UCSD-AML1 (cell line): ENCODE data around the gene SLFN5.
"Not testable (repeated sequence)": the region's sequence is repeated elsewhere in the genome, so short reads cannot be mapped to it uniquely, and the experiment has no call there.

Experiments
- DNase-seq: peaks from one replicate; lab custom pipeline; 2025; ENCODE audit not compliant: unreplicated experiment; lab: John Stamatoyannopoulos, UW

Gene SLFN5

DNA sequence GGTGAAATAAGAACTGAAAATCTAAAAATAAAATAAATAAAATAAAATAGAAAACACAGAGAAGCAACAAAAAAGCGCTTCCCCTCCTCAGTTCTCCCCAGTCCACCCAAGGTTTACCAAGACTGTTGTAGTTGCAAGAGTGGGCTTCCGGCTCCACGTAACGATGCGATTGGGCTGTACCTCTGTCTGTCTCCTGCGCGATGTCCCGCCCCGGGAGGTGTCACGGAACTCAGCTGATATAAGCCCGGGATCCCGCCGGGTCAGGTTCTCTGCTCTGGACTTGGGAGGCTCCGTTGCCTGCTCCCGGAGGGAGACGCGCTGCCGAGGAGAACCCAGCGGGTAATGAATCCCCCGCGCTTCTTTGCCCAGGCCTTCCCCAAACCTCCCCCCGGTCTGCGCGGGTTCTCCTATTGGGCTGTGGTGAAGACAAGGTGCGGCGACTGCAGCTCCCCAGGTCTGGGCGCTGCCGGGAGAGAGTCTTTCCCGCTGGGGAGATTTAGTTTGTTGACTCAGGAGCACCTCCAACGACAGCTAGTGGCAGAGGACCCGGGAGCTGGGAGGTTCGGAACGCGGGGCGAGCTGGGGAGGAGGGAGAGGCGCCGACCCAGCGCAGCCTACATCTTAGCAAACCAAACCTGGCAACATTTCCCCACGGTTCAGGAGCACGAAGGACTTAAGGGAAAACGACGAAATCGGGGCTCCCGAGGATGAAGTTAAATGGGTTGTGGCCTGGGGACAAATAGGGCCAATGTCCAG is at the start of gene SLFN5:
SLFN5 (plus strand) TSS at position 268 of the 756 bp plus-strand sequence. CDS start 15,619 bp downstream, outside the sequence.
- DNase-seq, result peak; percentile 76

DNA sequence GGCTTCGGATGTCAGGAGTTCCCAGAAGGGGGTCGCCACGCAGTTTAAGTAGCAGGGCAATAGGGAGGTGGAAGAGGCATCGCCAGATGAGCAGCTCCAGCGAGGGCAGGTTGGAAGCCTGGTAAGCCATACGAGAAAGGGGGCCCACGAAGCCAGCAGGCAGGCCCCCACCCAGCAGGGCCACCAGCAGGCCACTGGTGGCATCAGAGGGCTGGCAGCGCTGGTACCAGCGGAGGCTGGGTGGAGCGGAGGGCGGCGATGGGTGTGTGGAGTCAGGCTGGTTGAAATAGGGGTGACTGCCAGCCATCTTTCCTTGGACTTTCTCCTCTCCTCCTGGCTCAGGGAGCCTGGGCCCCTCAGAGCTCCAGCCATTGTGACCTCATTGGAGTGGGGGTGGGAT is 48.9 kb upstream of the SLFN5 start, which contains the start of gene SLC35G3:
SLC35G3 (minus strand) TSS at position 393 of the 400 bp plus-strand sequence; CDS start at position 307, 86 bp downstream.
- DNase-seq, result not testable (repeated sequence)

DNA sequence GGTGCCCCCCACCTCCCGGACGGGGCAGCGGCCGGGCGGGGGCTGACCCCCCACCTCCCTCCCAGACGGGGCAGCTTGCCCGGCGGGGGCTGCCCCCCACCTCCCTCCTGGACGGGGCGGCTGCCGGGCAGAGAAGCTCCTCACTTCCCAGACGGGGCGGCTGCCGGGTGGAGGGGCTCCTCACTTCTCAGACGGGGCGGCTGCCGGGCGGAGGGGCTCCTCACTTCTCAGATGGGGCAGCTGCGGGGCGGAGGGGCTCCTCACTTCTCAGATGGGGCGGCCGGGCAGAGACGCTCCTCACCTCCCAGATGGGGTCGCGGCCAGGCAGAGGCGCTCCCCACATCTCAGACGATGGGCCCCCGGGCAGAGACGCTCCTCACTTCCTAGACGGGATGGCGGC is 47.8 kb upstream of the SLFN5 start:
- not testable (repeated sequence) for DNase-seq

DNA sequence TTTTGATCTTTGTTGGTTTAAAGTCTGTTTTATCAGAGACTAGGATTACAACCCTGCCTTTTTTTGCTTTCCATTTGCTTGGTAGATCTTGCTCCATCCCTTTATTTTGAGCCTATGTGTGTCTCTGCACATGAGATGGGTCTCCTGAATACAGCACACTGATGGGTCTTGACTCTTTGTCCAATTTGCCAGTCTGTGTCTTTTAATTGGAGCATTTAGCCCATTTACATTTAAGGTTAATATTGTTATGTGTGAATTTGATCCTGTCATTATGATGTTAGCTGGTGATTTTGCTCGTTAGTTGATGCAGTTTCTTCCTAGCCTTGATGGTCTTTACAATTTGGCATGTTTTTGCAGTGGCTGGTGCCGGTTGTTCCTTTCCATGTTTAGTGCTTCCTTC is 40.3 kb upstream of the SLFN5 start:
- DNase-seq, result not testable (repeated sequence)

DNA sequence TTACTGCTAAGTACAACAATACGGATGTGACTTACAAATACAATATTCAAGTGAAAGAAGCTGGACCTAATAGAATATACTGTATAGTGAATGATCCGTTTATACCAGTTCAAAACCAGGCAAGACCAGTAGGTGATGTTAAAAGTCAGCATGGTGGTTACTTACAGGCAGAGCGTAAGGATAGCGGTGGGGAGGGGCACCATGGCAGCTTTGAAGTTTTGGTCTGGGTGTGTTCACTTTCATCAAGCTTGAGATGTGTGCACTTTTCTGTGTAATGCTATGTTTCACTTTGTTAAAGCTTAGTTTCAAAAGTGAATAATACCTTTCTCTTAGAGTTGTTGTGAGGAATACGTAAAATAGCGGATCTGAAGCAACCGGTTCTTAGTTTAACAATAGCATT is 32.1 kb upstream of the SLFN5 start:
- DNase-seq, result no peak

DNA sequence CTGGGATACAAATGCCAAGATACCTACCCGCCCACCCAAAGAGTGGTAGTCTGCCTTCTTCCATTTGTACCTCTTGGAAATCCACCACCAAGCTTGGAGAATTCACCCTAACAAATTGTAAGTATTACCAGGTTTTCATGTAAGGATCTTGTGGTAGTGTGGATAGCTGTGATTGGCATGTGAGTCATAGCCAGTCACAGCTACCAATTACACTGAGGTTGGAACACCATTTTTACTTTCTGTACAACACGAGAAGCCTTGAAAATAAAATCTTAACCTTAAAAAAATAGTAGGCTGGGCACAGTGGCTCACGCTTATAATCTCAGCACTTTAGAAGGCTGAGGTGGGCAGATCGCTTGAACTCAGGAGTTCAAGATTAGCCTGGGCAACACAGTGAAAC is 30.2 kb upstream of the SLFN5 start:
- DNase-seq, result no peak

DNA sequence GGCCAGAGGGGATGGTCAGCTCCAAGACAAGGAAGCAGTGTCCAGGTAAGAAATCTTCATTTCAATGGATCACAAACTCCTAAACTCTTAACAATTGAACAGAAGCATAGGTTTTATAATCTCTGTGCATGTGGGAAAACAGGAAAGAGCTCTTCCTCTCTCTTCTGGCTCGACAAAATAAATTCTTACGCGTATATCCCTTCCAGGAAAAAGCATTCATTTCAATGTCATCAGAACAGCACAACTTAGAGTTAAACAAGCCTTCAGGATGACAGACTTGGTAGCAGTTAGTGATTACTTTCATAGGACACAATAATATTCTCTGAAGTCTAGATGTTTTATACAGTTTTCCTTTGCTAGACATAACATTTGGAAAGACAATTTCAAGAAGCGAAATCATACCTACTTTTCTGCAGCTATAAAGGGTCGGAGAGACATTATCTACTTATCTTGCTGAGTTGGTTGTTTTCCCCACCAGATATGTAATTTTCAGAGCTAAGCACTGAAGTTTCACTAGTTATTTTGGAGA is 29.4 kb upstream of the SLFN5 start:
- no peak for DNase-seq

DNA sequence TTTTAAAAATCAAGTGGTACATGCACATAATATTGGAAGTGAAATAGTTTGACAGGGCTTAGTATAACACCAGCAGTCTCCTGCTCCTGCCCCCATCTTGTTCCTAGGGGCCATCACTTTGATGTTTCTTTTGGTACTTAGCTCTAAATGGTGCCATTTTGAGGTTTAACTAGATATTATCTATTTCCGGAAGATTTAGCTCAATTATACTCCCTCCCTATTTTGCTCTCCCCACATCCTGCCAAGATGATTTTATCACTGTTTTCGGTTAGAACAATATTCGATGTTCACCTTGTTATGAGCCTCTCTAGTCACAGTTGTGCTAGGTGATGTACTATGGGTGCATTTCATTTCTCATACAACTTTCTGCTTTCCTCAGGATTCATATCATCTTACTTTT is 28.7 kb upstream of the SLFN5 start:
- DNase-seq, result no peak

DNA sequence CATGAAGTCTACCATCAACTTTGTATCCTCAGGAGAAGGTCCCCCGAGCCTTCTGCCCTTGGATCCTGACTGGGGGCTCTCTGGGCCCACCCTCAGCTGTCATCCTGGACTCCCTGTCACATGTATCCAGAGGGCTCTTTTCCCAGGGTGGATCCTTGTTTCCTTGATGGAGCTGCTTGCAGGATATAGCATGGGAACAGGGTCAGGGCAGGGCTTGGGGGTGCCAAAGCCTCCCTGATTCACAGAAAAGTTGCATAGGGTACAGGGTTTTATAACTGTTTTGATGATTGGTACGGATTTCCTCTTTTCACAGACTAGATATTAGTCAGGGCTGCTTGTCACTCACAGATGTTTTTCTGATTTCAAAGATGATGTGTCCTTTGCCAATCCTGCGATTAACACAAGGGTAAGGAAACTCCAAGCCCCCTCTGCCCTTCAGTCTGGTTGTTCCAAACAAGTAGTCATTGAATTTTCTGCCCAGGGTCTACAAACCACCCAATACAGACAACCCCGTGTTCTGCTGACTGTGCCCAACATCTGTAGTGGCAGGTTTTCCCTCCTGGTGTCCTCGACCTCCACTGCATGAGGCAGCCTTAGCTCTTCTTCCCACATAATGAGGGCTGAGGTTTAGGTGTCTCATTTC is 28.1 kb upstream of the SLFN5 start:
- no peak for DNase-seq

DNA sequence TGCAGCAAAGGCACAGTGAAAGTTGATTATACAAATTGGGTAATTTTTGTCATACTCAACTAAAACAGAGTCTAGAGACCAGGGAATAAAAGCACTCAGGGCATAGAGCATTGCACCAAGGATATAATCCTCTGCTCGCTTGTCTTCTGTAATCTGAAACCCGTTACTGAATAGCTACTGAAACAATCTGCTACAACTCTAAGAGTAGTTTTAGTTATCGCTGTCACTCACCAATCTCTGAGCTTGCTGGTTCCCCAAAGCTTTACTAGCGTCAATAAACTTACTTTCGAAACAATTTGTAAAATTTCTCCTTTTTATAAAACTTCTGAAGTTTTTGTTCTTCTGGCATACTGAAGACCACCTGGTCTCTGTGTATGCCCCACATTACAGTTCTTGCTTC is 25.8 kb upstream of the SLFN5 start:
- DNase-seq, result no peak

DNA sequence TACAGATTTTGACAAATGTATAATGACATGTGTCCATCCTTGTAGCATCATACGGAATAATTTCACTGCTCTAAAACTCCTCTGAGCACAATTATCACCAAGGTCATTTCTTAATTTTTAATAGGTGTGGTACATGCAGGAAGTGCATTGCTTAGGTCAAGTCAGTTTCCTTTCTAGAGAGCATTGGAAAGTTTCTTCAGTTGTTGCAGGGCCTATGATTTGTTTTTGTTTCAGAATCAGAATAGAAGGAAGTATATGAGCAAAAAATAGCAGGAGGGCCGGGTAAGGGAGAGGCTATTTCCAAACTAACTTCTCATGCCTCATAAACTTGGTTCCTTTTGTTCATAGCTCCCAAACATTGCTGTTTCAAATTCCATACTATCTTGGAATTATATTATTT is 24.0 kb upstream of the SLFN5 start:
- DNase-seq, result no peak

DNA sequence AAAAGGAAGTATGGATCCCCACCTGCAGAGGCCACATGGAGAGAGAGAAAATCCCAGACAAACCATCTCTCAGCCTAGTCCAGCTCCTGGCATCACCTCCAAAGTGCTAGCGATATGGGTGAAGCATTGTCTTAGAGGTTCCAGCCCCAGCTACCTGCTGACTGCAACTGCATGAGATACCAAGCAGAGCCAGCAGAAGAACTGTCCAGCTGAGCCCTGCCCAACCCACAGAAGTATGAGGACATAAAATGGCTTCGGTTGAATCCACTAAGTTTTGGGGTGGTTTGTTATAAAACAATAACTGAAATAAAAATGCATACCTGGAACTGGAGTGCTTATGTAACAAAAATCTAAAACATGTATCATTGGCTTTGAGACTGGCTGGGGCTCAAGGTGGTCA is 20.4 kb upstream of the SLFN5 start:
- DNase-seq, result no peak

DNA sequence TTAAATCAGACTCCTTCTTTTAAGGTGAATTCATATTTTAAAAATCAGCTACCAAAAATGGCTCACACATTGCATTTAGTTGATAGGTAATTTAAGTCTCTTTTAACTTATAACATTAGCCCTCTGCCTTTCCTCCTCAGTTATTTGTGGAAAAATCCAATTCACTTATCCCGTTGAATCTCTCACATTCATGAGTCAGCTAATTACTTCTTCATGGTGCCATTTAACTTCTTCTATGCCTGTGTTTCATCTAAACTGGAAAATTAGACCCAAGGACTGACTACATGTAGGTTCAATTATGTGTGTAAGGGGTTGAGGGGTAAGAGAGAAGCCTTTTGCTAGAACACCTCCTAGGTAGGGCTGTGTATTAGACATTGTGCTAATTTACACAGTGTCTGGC is 18.4 kb upstream of the SLFN5 start:
- DNase-seq, result no peak

DNA sequence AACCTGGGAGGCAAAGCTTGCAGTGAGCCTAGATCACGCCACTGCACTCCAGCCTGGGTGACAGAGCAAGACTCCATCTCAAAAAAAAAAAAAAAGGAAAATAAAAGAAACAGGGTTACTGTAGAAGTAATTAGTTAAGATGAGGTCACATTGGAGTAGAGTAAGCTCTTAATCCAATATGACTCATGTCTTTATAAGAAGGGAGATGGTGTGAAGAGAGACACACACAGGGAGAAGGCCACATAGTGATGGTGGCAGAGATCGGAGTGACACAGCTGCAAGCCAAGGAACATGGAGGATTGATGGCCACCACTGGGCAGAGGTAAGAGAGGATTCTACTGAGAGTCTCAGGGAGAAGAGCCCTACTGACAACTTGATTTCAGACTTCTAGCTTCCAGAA is 15.3 kb upstream of the SLFN5 start:
- no peak for DNase-seq

DNA sequence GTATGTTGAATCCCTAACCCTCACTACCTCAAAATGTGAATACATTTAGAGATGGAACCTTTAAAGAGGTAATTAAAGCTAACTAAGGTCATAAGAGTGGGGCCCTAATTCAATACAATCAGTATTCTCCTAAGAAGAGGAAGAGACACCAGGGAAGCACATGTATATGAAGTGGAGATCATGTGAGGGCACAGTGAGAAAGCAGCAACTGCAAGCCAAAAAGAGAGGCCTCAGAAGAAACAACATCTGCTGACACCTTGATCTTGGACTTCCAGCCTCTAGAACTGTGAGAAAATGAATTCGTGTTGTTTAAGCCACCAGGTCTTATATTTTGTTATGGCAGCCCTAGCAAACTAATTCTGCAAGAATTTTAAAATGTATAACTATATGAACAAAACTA is 13.2 kb upstream of the SLFN5 start:
- no peak for DNase-seq

DNA sequence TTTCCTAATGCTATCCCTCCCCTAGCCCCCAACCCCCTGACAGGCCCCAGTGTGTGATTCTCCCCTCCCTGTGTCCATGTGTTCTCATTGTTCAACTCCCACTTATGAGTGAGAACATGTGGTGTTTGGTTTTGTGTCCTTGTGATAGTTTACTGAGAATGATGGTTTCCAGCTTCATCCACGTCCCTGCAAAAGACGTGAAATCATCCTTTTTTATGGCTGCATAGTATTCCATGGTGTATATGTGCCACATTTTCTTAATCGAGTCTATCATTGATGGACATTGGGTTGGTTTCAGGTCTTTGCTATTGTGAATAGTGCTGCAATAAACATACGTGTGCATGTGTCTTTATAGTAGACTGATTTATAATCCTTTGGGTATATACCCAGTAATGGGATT is 8.6 kb upstream of the SLFN5 start:
- DNase-seq, result not testable (repeated sequence)

DNA sequence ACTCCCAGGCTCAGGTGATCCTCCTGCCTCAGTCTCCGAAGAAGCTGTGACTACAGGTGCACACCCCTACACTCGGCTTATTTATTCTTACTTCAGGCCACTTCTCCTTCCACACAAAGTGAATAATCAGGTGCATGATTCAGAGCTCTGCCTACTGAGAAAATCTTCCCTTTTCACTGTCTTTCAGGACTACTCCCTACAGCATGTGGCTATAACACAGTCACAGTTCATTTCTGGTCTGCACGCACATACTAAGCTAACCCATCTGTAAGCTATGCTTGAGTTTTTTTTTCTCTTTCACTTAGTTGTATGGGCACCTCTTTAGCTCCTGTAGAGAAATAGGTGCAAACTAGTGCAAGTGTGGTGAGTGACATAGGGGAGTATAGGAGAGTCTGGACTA is 7.6 kb upstream of the SLFN5 start:
- no peak for DNase-seq

DNA sequence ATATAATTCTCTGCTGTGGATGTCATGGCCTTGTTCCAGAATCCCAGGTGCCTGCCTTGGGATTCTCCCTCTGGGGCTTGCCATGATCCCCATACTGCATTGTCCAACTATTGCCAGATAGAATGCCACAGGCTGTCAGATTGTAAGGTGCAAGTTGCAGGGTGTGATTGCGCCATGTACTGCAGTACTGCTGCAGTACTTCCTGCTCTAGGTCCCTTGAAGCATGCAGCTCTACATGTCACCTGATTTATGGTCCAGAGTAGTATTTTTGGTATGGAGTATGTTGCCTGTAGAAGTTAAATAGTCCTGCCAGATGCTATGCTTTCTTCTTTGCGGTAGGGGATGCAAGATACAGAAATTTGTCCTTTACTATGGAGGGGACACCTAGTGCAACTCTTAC is 7.0 kb upstream of the SLFN5 start:
- DNase-seq, result no peak

DNA sequence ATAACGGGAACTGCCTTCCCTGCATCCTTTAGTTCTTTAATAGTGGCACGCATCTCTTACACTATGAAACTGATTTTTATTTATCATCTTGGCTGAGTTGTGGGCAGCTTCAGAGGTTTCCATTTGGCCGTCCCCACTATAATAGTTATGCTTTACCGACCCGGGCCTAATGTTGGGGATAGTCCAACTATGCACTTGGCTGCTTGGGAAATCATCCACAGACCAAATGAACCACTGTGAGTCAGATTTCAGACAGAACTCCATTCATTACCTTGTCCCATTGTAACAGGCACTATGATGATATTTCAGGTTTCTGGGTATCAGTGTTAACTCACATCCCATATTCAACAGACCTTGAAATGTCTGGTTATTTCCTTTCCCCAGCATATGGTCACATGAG is 6.1 kb upstream of the SLFN5 start:
- no peak for DNase-seq

DNA sequence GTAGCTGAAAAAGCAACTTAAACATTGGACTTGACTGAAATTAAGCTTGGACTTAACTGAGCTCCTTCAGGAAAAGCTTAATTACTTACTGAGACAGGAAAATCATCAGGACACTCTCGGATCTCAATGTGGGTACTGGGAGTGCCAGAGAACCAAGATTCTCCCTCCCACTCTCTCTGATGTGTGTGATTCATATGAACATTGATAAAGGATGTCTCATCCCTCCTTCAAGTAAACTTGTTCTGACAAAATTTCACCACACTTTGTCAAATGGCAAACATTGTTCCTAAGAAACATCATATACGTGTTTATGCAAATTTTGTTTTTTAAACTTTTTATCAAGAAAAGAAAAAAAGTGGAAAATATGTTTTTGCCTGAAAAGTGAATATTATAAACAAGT is 4.1 kb upstream of the SLFN5 start:
- no peak for DNase-seq

DNA sequence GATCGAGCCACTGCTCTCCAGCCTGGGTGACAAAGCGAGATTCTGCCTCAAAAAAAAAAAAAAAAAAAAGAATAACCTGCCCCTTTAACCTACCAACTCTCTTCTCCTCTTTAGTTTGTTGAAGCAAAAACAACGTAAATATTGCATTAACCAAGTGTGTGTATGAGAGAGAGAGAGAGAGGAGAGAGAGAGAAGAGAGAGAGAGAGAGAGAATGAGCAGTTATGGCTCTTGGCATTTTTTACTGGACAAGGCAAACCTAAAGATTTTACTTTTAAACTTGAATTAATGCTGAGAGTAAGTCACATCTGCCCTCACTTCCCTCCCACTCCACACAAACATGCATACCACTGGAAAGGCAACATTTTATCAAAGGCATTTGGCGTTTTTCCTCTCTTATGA is 3.0 kb upstream of the SLFN5 start:
- DNase-seq, result no peak

DNA sequence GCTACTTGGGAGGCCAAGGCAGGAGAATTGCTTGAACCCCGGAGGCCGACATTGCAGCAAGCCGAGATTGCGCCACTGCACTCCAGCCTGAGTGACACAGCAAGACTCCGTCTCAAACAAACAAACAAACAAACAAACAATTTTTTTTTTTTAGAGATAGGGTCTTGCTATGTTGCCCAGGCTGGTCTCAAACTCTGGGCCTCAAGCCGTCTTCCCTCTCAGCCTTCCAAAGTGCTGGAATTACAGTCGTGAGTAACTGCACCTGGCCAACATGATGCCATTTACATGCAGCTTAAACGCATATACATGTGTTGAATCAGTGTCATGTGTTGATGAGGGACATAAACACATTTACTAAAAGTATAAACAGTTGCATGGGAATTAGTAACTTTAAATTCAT is 2.0 kb upstream of the SLFN5 start:
- no peak for DNase-seq
